Vagina (tissue), 2 donors: ENCODE results near the gene PRR5L. TPM values are rescaled to one million over a fixed set of nuclear protein-coding genes. Genes with fewer than 3 reads are reported as not detected.

ENCODE experiments used
- DNase-seq, 2 donors: peaks; one replicate each; pipeline ENCODE4 v3.0.0-alpha.2; 2017; ENCODE audit errors: extremely low spot score in 2 of 2
- H3K27ac ChIP-seq: fragments of 200-600 bp; sonication (generic); one replicate; pipeline ENCODE4 v1.5.1; 2019
- H3K27me3 ChIP-seq: fragments of 200-600 bp; sonication (generic); one replicate; pipeline ENCODE4 v1.5.1; 2019
- H3K36me3 ChIP-seq, 2 donors: fragments of 200-600 bp; sonication (generic); one replicate each; pipeline ENCODE4 v1.5.1; 2017 to 2019
- H3K4me1 ChIP-seq: fragments of 200-600 bp; sonication (generic); one replicate; pipeline ENCODE4 v1.5.1; 2019
- H3K4me3 ChIP-seq, 2 donors: fragments of 200-600 bp; sonication (generic); 1 replicate in 1 of 2; 2 replicates in 1 of 2; pipeline ENCODE4 v1.5.1; 2016 to 2019
- H3K9me3 ChIP-seq: fragments of 200-600 bp; sonication (generic); one replicate; pipeline ENCODE4 v1.5.1; 2019
- CTCF ChIP-seq, 3 experiments: fragments of 450-650 bp in 2 of 3; fragments of 200-600 bp in 1 of 3; sonication (generic) in 1 of 3; IDR thresholded peaks; one replicate each; pipeline ENCODE4 v1.5.1; 2017 to 2019; ENCODE audit warnings: antibody characterized with exemption in 3 of 3, mild to moderate bottlenecking in 2 of 3, moderate library complexity in 2 of 3
- POLR2A ChIP-seq, 2 donors: fragments of 450-650 bp; IDR thresholded peaks; one replicate each; pipeline ENCODE4 v1.6.1; 2017; ENCODE audit warnings: antibody characterized with exemption in 2 of 2, mild to moderate bottlenecking in 2 of 2, moderate library complexity in 2 of 2
- POLR2AphosphoS5 ChIP-seq, 2 donors: sonication (generic); formaldehyde crosslinking; IDR thresholded peaks; one replicate each; pipeline ENCODE4 v1.9.0; 2017; ENCODE audit warnings: antibody characterized with exemption in 2 of 2, mild to moderate bottlenecking in 2 of 2, low read depth in 1 of 2; ENCODE audit not compliant: insufficient read depth in 1 of 2
- intact Hi-C: fragments of 100-400 bp; cut with DNase I; formaldehyde crosslinking; loops from one replicate; pipeline ENCODE4 v1.15.1; 2023
- total RNA-seq: library from RNA; depleted of rRNA; stranded (reverse); fragments of >200 nt; gene quantifications from one replicate; pipeline ENCODE4 v1.2.3, GENCODE V29; 2016

Gene PRR5L
- total RNA-seq, 1 donor from 2014 or later: 27.5 TPM

GRCh38 chr11:36402568-36403170 is 106.6 kb downstream of the PRR5L start:
- Histone ChIP-seq H3K4me1 (no peaks in the 10 kb centered on the region), H3K9me3 (no peaks in the 10 kb centered on the region), H3K27ac (no peak overlapping the region), H3K4me3 (no peak overlapping the region), H3K27me3 (no peaks in the 10 kb centered on the region), H3K36me3 (no peaks in the 10 kb centered on the region)
- TF ChIP-seq CTCF (IDR thresholded peaks at IDR 0.05) (no peak), POLR2AphosphoS5 (IDR thresholded peaks at IDR 0.05; ENCODE audit: insufficient read depth in 1 of 2, low read depth in 1 of 2) (no peak), POLR2A (IDR thresholded peaks at IDR 0.05) (no peak)
- intact Hi-C loops: no loop called here
- no peak for DNase-seq

- intact Hi-C loops: no loop called here
- no peaks in the 10 kb centered on the region for H3K27me3 ChIP-seq
Measured at GRCh38 chr11:36403661-36404060, 107.6 kb downstream of the PRR5L start.

GRCh38 chr11:36404831-36405230 is 108.7 kb downstream of the PRR5L start:
- intact Hi-C loops: no loop called here
- Histone ChIP-seq H3K4me3 (no peak overlapping the region), H3K27ac (no peak overlapping the region), H3K36me3 (no peaks in the 10 kb centered on the region), H3K9me3 (no peaks in the 10 kb centered on the region), H3K27me3 (no peaks in the 10 kb centered on the region), H3K4me1 (peaks cover 9% of the 10 kb centered on the region)
- DNase-seq: no peak
- TF ChIP-seq CTCF (IDR thresholded peaks at IDR 0.05) (no peak), POLR2A (IDR thresholded peaks at IDR 0.05) (no peak), POLR2AphosphoS5 (IDR thresholded peaks at IDR 0.05; ENCODE audit: insufficient read depth in 1 of 2, low read depth in 1 of 2) (no peak)

More at GRCh38 chr11:36403661-36404060, 107.6 kb downstream of the PRR5L start:
- no peak overlapping the region for H3K27ac ChIP-seq
- H3K36me3 ChIP-seq: no peaks in the 10 kb centered on the region
- H3K9me3 ChIP-seq: no peaks in the 10 kb centered on the region
- no peak for DNase-seq
- H3K4me1 ChIP-seq: no peaks in the 10 kb centered on the region
- TF ChIP-seq POLR2AphosphoS5 (IDR thresholded peaks at IDR 0.05; ENCODE audit: insufficient read depth in 1 of 2, low read depth in 1 of 2) (no peak), CTCF (IDR thresholded peaks at IDR 0.05) (no peak), POLR2A (IDR thresholded peaks at IDR 0.05) (no peak)
- no peak overlapping the region for H3K4me3 ChIP-seq

- Histone ChIP-seq H3K9me3 (no peaks in the 10 kb centered on the region), H3K4me3 (no peak overlapping the region), H3K27me3 (no peaks in the 10 kb centered on the region), H3K27ac (no peak overlapping the region), H3K4me1 (peaks cover 19% of the 10 kb centered on the region), H3K36me3 (no peaks in the 10 kb centered on the region)
- TF ChIP-seq POLR2A (IDR thresholded peaks at IDR 0.05): no peak
- TF ChIP-seq CTCF (IDR thresholded peaks at IDR 0.05): no peak
- TF ChIP-seq POLR2AphosphoS5 (IDR thresholded peaks at IDR 0.05; ENCODE audit: insufficient read depth in 1 of 2, low read depth in 1 of 2): no peak
- no peak for DNase-seq
- intact Hi-C loops: no loop called here
Measured at GRCh38 chr11:36405585-36406367, 109.7 kb downstream of the PRR5L start.

- Histone ChIP-seq H3K27me3 (no peaks in the 10 kb centered on the region), H3K27ac (no peak overlapping the region), H3K4me3 (no peak overlapping the region), H3K4me1 (peaks cover 22% of the 10 kb centered on the region), H3K36me3 (no peaks in the 10 kb centered on the region), H3K9me3 (no peaks in the 10 kb centered on the region)
- no peak for DNase-seq
- intact Hi-C loops: no loop called here
- TF ChIP-seq POLR2AphosphoS5 (IDR thresholded peaks at IDR 0.05; ENCODE audit: insufficient read depth in 1 of 2, low read depth in 1 of 2): no peak
- no peak for TF ChIP-seq POLR2A (IDR thresholded peaks at IDR 0.05)
- no peak for TF ChIP-seq CTCF (IDR thresholded peaks at IDR 0.05)
Measured at GRCh38 chr11:36407356-36407755, 111.3 kb downstream of the PRR5L start.
